ENCODE measurements around the gene L1CAM. TPM values are rescaled to one million over a fixed set of nuclear protein-coding genes. Genes with fewer than 3 reads are reported as not detected.

The L1CAM gene
- polyA plus RNA-seq, 1 of the 3 experiments (the other 2 are of a cell fraction): 1.9 TPM

DNA sequence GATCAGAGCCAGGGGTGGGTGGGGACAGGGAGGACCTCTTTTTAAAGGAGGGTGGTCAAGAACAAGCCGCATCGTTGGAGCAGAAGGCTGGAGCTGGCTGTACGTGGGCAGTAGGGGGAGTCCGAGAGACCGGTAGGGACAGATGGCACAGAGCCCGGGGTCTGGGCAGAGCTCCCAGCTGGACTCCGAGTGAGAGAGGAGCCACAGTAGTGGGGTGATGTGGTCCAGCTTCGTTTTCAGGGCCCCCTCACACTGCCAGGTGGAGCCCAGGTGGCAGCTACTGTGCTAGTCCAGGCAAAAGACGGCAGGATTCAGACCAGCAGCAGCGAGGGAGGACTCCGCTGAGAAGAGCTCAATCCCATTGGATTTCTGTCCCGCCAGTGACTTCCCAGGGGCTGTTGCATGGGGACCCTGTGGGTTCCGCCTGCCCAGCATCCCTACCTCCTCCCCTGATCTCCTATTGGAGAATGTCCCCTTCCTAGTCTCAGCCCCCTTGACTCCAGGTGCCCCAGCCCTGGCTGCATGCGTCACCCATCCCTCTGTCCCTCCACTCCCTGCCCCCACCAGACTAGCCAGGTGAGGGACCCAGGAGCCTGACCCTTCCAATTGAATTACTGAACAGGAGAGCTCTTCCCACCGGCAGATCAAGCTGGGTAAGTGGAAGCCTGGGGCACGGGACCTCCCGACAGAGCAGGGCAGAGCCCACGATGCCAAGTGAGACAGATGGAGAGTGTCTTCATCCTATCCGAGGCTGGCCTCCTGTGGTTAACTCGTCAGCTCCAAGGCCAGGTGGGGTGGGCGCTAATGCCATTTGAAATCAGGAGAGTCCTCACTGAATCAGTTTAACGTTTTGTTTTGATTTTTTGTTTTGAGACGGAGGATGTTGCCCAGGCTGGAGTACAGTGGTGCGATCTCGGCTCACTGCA lies 37.2 kb upstream of the L1CAM start:
- Histone ChIP-seq H2AFZ (ENCODE audit: low read depth) (no peak overlapping the region), H3K27me3 (ENCODE audit: insufficient read depth) (peaks cover 34% of the 10 kb centered on the region), H3K4me1 (ENCODE audit: control insufficient read depth in 1 of 2, insufficient read depth in 2 of 2, low read depth in 1 of 2, low read length in 1 of 2) (peaks cover 0 to 67% of the 10 kb centered on the region in 2 experiments; a peak in 1 of 4 replicates), H3K36me3 (replicated peaks in 1 of 2; ENCODE audit: control insufficient read depth in 1 of 2, insufficient read depth in 2 of 2, low read length in 1 of 2) (no peaks in the 10 kb centered on the region), H3F3A (replicated peaks; ENCODE audit: insufficient read depth) (peaks cover 8% of the 10 kb centered on the region), H3K79me2 (ENCODE audit: insufficient read depth) (no peaks in the 10 kb centered on the region), H3K9me2 (no peaks in the 10 kb centered on the region), H3K9me3 (no peaks in the 10 kb centered on the region), H3K27ac (ENCODE audit: low read depth in 2 of 2, low read length in 1 of 2) (peak overlapping the region in 1 of 2 experiments; percentile 92; a peak in 2 of 4 replicates), H3K9ac (no peak overlapping the region), H3K4me2 (peak overlapping the region; percentile 55; the same call in 1 of the 2 replicates), H4K20me1 (ENCODE audit: insufficient read depth) (no peaks in the 10 kb centered on the region; the same call in 1 of the 2 replicates), H3K4me3 (ENCODE audit: low read depth in 2 of 2, low read length in 1 of 2) (no peak overlapping the region)
- WGBS (ENCODE audit: low lambda C conversion rate): 32% methylated on average over 17 of the region's 25 CpGs
- ChIA-PET POLR2A (interaction anchor here (0.8 to 3.0 kb wide), 7 partner anchors 12 to 129 kb away, joined by 3 to 14 read pairs (median 5); partner anchors contain the start of genes IDH3G, NAA10 and SSR4), CTCF (interaction anchor here (0.7 to 16.7 kb wide), 23 partner anchors 8 to 412 kb away, joined by 3 to 271 read pairs (median 4); partner anchors contain the start of genes NAA10, PLXNB3 and RENBP)
- TF ChIP-seq TEAD4 (IDR thresholded peaks at IDR 0.05; ENCODE audit: borderline replicate concordance, insufficient read depth): no peak
- TF ChIP-seq TCF12 (IDR thresholded peaks at IDR 0.05): no peak
- peak; percentile 80 for TF ChIP-seq NFIC (IDR thresholded peaks at IDR 0.05; ENCODE audit: borderline replicate concordance)
- no peak for TF ChIP-seq FOXM1 (IDR thresholded peaks at IDR 0.05; ENCODE audit: low read depth)
- TF ChIP-seq RXRA (IDR thresholded peaks at IDR 0.05; ENCODE audit: borderline replicate concordance, low read depth): no peak
- no peak for TF ChIP-seq GABPA (IDR thresholded peaks at IDR 0.05; ENCODE audit: low read depth)
- TF ChIP-seq, protein P1, sequence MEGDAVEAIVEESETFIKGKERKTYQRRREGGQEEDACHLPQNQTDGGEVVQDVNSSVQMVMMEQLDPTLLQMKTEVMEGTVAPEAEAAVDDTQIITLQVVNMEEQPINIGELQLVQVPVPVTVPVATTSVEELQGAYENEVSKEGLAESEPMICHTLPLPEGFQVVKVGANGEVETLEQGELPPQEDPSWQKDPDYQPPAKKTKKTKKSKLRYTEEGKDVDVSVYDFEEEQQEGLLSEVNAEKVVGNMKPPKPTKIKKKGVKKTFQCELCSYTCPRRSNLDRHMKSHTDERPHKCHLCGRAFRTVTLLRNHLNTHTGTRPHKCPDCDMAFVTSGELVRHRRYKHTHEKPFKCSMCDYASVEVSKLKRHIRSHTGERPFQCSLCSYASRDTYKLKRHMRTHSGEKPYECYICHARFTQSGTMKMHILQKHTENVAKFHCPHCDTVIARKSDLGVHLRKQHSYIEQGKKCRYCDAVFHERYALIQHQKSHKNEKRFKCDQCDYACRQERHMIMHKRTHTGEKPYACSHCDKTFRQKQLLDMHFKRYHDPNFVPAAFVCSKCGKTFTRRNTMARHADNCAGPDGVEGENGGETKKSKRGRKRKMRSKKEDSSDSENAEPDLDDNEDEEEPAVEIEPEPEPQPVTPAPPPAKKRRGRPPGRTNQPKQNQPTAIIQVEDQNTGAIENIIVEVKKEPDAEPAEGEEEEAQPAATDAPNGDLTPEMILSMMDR (IDR thresholded peaks at IDR 0.05): peak; percentile 62
- peak; percentile 47 for TF ChIP-seq RAD21 (IDR thresholded peaks at IDR 0.05; ENCODE audit: low read length)
- TF ChIP-seq CHD2 (IDR thresholded peaks at IDR 0.05; ENCODE audit: low read length, partially characterized antibody): peak; percentile 22
- peak; percentile 32; the same call in 1 of the 2 replicates for TF ChIP-seq SMC3 (IDR thresholded peaks at IDR 0.05; ENCODE audit: low read depth, low read length)
- peak; percentile 90 for DNase-seq

DNA sequence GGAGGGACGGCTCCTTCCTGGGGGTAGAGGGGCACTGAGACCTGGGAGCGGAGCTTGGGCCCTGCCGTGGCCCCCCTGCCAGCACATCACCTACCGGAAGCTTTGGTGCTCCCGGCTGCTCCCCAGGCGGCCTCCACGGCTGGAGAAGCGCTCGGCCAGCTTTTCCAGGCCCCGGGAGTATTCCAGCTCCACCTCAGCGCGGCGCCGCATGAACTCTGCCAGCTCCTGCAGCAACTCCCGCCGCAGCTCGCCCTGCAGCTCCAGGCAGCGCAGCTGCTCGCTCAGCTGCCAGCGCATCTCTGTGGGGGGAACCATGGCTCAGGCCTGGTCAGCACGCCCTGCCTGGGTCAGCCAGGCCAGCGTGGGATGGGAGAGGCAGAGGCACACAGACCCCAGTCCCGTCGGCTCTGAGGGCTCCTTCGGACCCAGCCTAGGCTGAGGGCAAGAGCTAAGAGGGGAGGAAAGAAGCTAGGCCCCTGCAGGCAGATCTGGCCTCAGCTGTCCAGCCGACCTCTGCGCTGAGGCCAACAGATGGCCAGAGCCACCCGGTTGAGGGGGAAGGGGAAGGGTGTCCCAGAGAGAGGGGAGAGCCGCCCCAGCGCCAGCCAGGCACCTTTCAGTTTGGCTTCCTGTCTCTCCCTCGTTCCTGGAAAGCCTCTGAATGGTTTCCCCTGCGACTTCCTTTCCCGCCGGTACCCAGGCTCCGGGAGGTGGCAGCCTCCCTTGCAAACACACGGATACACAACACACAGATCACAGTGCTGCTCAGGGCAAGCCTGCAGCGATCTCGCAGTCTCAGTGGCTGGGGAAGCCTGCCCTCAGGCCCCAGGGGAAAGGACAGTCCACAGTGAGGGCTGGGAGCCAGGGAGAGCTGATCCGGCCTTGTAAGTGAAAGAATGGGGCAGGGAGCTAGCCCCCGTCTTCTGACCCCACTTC lies 35.8 kb upstream of the L1CAM start:
- DNase-seq: peak; percentile 78

More for the DNA sequence above, 35.8 kb upstream of the L1CAM start:
- WGBS (ENCODE audit: low lambda C conversion rate): 40% methylated on average over 15 of the region's 40 CpGs
- Histone ChIP-seq H3K9me3 (no peaks in the 10 kb centered on the region), H3K27ac (ENCODE audit: low read depth in 2 of 2, low read length in 1 of 2) (peak overlapping the region in 1 of 2 experiments; percentile 92; a peak in 2 of 4 replicates), H3F3A (replicated peaks; ENCODE audit: insufficient read depth) (peaks cover 8% of the 10 kb centered on the region), H3K27me3 (ENCODE audit: insufficient read depth) (peaks cover 44% of the 10 kb centered on the region), H3K79me2 (ENCODE audit: insufficient read depth) (no peaks in the 10 kb centered on the region), H3K9me2 (no peaks in the 10 kb centered on the region), H3K4me1 (ENCODE audit: control insufficient read depth in 1 of 2, insufficient read depth in 2 of 2, low read depth in 1 of 2, low read length in 1 of 2) (peaks cover 0 to 57% of the 10 kb centered on the region in 2 experiments; a peak in 1 of 4 replicates), H3K36me3 (replicated peaks in 1 of 2; ENCODE audit: control insufficient read depth in 1 of 2, insufficient read depth in 2 of 2, low read length in 1 of 2) (no peaks in the 10 kb centered on the region), H2AFZ (ENCODE audit: low read depth) (no peak overlapping the region), H3K9ac (no peak overlapping the region), H4K20me1 (ENCODE audit: insufficient read depth) (no peaks in the 10 kb centered on the region; the same call in 1 of the 2 replicates), H3K4me3 (ENCODE audit: low read depth in 2 of 2, low read length in 1 of 2) (no peak overlapping the region), H3K4me2 (no peak overlapping the region)
- ChIA-PET POLR2A (interaction anchor here (1.0 to 3.0 kb wide), 6 partner anchors 11 to 156 kb away, joined by 3 to 14 read pairs (median 7); partner anchors contain the start of genes IDH3G, NAA10 and SSR4), CTCF (interaction anchor here (0.9 to 16.7 kb wide), 18 partner anchors 9 to 162 kb away, joined by 3 to 271 read pairs (median 4); partner anchors contain the start of genes NAA10, PLXNB3 and RENBP)
- TF ChIP-seq EP300 (IDR thresholded peaks at IDR 0.05; ENCODE audit: borderline replicate concordance in 1 of 2, low read depth in 1 of 2, low read length in 1 of 2): 0 out of 4 replicates have a peak, but pooled peaks of 1 of the 2 experiments have one; percentile 17
- TF ChIP-seq FOXM1 (IDR thresholded peaks at IDR 0.05; ENCODE audit: low read depth): no peak

Measured in SK-N-SH (cell line).